ENCODE measurements around the gene CHST4.

The CHST4 gene

DNA sequence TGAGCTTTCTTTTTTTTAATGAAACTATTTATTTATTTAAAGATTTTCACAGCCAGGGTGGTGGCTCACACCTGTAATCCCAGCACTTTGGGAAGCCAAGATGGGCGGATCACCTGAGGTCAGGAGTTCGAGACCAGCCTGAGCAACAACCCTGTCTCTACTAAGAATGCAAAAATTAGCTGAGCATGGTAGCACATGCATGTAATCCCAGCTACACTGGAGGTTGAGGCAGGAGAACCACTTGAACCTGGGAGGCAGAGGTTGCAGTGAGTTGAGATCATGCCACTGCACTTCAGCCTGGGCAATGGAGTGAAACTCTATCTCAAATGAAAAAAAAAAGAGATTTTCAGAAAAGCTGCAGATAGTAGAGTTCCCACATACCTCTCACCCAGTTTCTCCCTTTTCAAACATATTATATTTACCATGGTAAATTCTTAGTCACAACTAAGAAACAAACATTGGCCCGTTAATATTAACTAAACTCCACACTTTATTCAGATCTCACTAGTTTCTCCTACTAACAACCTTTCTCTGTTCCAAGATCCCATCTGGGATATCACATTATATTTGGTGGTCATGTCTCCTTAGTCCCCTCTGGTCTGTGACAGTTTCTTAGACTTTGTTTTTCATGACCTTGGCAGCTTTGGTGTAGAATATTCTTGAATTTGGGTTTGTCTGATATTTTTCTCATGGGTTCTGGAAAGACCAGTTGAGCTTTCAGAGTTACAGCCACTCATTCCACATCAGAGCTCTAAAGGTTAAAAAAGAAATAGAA lies 58.5 kb downstream of the CHST4 start:
- H3K4me3 ChIP-seq (ENCODE audit: low read depth, low read length): no peak overlapping the region
- TF ChIP-seq CTCF (IDR thresholded peaks at IDR 0.05; ENCODE audit: borderline replicate concordance, insufficient read depth, low read depth, low read length): no peak

DNA sequence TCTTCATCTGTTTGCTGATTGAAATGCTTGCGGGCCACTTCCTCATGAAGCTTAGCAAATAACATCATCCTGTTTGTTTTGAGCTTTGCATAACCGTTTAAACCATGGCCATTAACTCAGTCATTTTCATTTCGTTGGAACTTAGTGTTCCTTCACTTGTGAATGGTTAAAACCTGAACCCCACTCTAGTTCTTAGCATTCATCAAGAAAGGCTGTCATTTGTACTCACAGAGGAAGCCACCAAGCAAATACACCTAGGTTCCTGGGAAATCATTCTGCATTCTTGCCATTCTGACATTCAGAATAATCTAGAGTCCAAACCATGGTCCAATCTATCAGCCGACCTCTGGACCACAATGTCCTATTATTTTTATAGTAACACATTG lies 59.1 kb downstream of the CHST4 start:
- H3K4me3 ChIP-seq (ENCODE audit: low read depth, low read length): no peak overlapping the region
- TF ChIP-seq CTCF (IDR thresholded peaks at IDR 0.05; ENCODE audit: borderline replicate concordance, insufficient read depth, low read depth, low read length): no peak

Data from GM12875 (cell line).